Activated CD8-positive, alpha-beta T cell treated with anti-CD3 and anti-CD28 coated beads, Interleukin-2, amount 10 ng/mL, durations not matched to agents 7 days and 5 days (primary cell): ENCODE results near the gene TBX5. TPM values are rescaled to one million over a fixed set of nuclear protein-coding genes. Genes with fewer than 3 reads are reported as not detected.

Source experiments
- ATAC-seq: fragments of 150-1000 bp; cut with Tn5 transposase; one replicate; pipeline ENCODE4 v1.10.0; 2021; ENCODE audit warnings: moderate library complexity
- CTCF ChIA-PET: fragments of 350-600 bp; sonication (Branson Sonifier 250); formaldehyde crosslinking; loops from one replicate; lab custom pipeline; 2021; ENCODE audit warnings: antibody characterized with exemption; lab: Charles Lee
- POLR2A ChIA-PET: fragments of 350-600 bp; sonication (Branson Sonifier 250); formaldehyde crosslinking; loops from one replicate; lab custom pipeline; 2021; ENCODE audit warnings: antibody characterized with exemption; lab: Charles Lee
- DNase-seq: peaks from one replicate; pipeline ENCODE4 v3.0.0-alpha.2; 2020
- H3K27ac Mint-ChIP-seq: one replicate; pipeline ENCODE4 v1.8.0; 2021; ENCODE audit warnings: mild to moderate bottlenecking, mixed read lengths
- H3K27me3 Mint-ChIP-seq: one replicate; pipeline ENCODE4 v1.8.0; 2021; ENCODE audit warnings: low read depth, mixed read lengths
- H3K36me3 Mint-ChIP-seq: one replicate; pipeline ENCODE4 v1.8.0; 2021; ENCODE audit warnings: low read depth, mixed read lengths
- H3K4me1 Mint-ChIP-seq: one replicate; pipeline ENCODE4 v1.8.0; 2021; ENCODE audit warnings: low read depth, mixed read lengths
- H3K4me3 Mint-ChIP-seq: one replicate; pipeline ENCODE4 v1.8.0; 2021; ENCODE audit warnings: mild to moderate bottlenecking, mixed read lengths
- H3K9me3 Mint-ChIP-seq: one replicate; pipeline ENCODE4 v1.8.0; 2022; ENCODE audit warnings: mixed read lengths; ENCODE audit not compliant: insufficient read depth
- total RNA-seq, 2 experiments: library from RNA; stranded (reverse); gene quantifications; one replicate each; pipeline ENCODE4 v1.2.3, GENCODE V29; 2021

TBX5 gene
- total RNA-seq, 2 experiments from 2014 or later = not detected

GRCh38 chr12:114319422-114319821, 86.5 kb downstream of the TBX5 start:
- Mint-ChIP-seq H3K4me3 (no peak overlapping the region), H3K27ac (no peak overlapping the region)
- no peak for ATAC-seq

GRCh38 chr12:114318984-114319383, 87.0 kb downstream of the TBX5 start:
- Mint-ChIP-seq H3K4me3 (no peak overlapping the region), H3K27ac (no peak overlapping the region), H3K9me3 (no peaks in the 10 kb centered on the region), H3K36me3 (no peaks in the 10 kb centered on the region), H3K27me3 (no peaks in the 10 kb centered on the region), H3K4me1 (no peaks in the 10 kb centered on the region)
- DNase-seq (no peak), ATAC-seq (no peak)
- POLR2A ChIA-PET = no interaction called here
- CTCF ChIA-PET = no interaction called here

More at GRCh38 chr12:114319422-114319821, 86.5 kb downstream of the TBX5 start:
- ChIA-PET POLR2A (no interaction called here), CTCF (no interaction called here)
- DNase-seq = no peak
- Mint-ChIP-seq H3K27me3 (no peaks in the 10 kb centered on the region), H3K4me1 (no peaks in the 10 kb centered on the region), H3K36me3 (no peaks in the 10 kb centered on the region), H3K9me3 (no peaks in the 10 kb centered on the region)

- no peak for ATAC-seq
- Mint-ChIP-seq H3K4me3 (no peak overlapping the region), H3K36me3 (no peaks in the 10 kb centered on the region), H3K27ac (no peak overlapping the region), H3K9me3 (no peaks in the 10 kb centered on the region), H3K27me3 (no peaks in the 10 kb centered on the region), H3K4me1 (no peaks in the 10 kb centered on the region)
- DNase-seq = no peak
- POLR2A ChIA-PET = no interaction called here
- CTCF ChIA-PET = no interaction called here
Observed at GRCh38 chr12:114316076-114316475, 89.9 kb downstream of the TBX5 start.

- no peak for ATAC-seq
- H3K9me3 Mint-ChIP-seq = no peaks in the 10 kb centered on the region
- no peak overlapping the region for H3K4me3 Mint-ChIP-seq
- no peaks in the 10 kb centered on the region for H3K36me3 Mint-ChIP-seq
- H3K27ac Mint-ChIP-seq = no peak overlapping the region
- DNase-seq = no peak
- ChIA-PET CTCF (interaction anchor here (0.6 kb wide), 1 partner anchor 84 kb away, joined by 3 read pairs; no protein-coding TSS in a partner anchor), POLR2A (no interaction called here)
- H3K27me3 Mint-ChIP-seq = no peaks in the 10 kb centered on the region
- no peaks in the 10 kb centered on the region for H3K4me1 Mint-ChIP-seq
Observed at GRCh38 chr12:114314974-114315720, 90.8 kb downstream of the TBX5 start.

- ATAC-seq (no peak), DNase-seq (no peak)
- Mint-ChIP-seq H3K4me3 (no peak overlapping the region), H3K27ac (no peak overlapping the region), H3K27me3 (no peaks in the 10 kb centered on the region), H3K36me3 (no peaks in the 10 kb centered on the region), H3K9me3 (no peaks in the 10 kb centered on the region), H3K4me1 (no peaks in the 10 kb centered on the region)
- CTCF ChIA-PET = interaction anchor here (0.6 kb wide), 1 partner anchor 83 kb away, joined by 3 read pairs; no protein-coding TSS in a partner anchor
- POLR2A ChIA-PET = no interaction called here
Observed at GRCh38 chr12:114314403-114314802, 91.5 kb downstream of the TBX5 start.

- CTCF ChIA-PET = no interaction called here
- Mint-ChIP-seq H3K27ac (no peak overlapping the region), H3K4me3 (no peak overlapping the region), H3K9me3 (no peaks in the 10 kb centered on the region), H3K4me1 (no peaks in the 10 kb centered on the region), H3K27me3 (no peaks in the 10 kb centered on the region), H3K36me3 (no peaks in the 10 kb centered on the region)
- no peak for DNase-seq
- POLR2A ChIA-PET = no interaction called here
- ATAC-seq = no peak
Observed at GRCh38 chr12:114313910-114314309, 92.0 kb downstream of the TBX5 start.

GRCh38 chr12:114311974-114312373, 94.0 kb downstream of the TBX5 start:
- ChIA-PET POLR2A (no interaction called here), CTCF (no interaction called here)
- Mint-ChIP-seq H3K27ac (no peak overlapping the region), H3K27me3 (no peaks in the 10 kb centered on the region), H3K36me3 (no peaks in the 10 kb centered on the region), H3K9me3 (no peaks in the 10 kb centered on the region), H3K4me1 (no peaks in the 10 kb centered on the region), H3K4me3 (no peak overlapping the region)
- ATAC-seq (no peak), DNase-seq (no peak)

- H3K4me3 Mint-ChIP-seq = no peak overlapping the region
- no peaks in the 10 kb centered on the region for H3K27me3 Mint-ChIP-seq
- DNase-seq = no peak
- H3K4me1 Mint-ChIP-seq = no peaks in the 10 kb centered on the region
- CTCF ChIA-PET = no interaction called here
- POLR2A ChIA-PET = no interaction called here
- H3K36me3 Mint-ChIP-seq = no peaks in the 10 kb centered on the region
- ATAC-seq = no peak
- no peaks in the 10 kb centered on the region for H3K9me3 Mint-ChIP-seq
- H3K27ac Mint-ChIP-seq = no peak overlapping the region
Observed at GRCh38 chr12:114306646-114307045, 99.3 kb downstream of the TBX5 start.

- Mint-ChIP-seq H3K27me3 (no peaks in the 10 kb centered on the region), H3K9me3 (no peaks in the 10 kb centered on the region), H3K27ac (no peak overlapping the region), H3K4me1 (no peaks in the 10 kb centered on the region), H3K4me3 (no peak overlapping the region), H3K36me3 (no peaks in the 10 kb centered on the region)
- DNase-seq = no peak
- ChIA-PET CTCF (no interaction called here), POLR2A (no interaction called here)
- ATAC-seq = no peak
Observed at GRCh38 chr12:114305446-114305845, 100.5 kb downstream of the TBX5 start.
